HG02588 (cell line): ENCODE results near the gene PFKFB4.

Experiments
- ATAC-seq: cut with Tn5 transposase; IDR thresholded peaks from one replicate; pipeline ENCODE4 v1.9.1; 2021; ENCODE audit warnings: mild to moderate bottlenecking, moderate library complexity; ENCODE audit not compliant: unreplicated experiment

PFKFB4 gene

GRCh38 chr3:48468329-48468731, 88.3 kb downstream of the PFKFB4 start:
- ATAC-seq: no peak
